ENCODE data around the gene PNLIPRP1.

The PNLIPRP1 gene

DNA sequence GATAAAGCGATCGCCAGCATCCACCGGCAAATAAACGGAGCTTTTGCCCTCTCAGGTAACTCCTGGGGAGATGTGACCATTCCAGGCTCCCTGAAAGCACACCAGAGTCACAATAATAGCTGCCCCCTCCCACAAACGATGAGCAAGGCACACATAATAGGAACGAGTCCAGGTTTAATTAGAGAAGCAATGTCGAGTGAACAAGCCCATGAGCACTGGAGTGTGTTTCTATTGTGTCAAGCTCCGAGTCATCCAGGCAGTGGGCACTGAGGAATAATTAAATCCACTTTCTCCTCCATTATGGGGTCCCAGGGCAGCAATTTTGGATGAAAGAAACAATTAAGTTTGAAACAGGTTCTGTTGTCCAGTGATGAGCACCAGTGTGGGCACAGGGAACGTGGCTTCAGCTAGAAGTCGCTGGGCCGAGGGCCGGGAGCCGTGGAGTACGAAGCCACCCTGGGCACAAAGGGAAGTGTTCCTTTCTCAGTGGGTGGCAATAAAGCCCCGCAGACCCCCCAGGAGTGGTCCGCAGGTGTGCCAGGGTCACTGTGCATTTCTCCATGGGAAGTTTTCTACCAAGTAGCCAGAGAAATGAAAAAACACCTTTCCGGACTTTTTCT, 41.9 kb downstream of the PNLIPRP1 start:
- no peak for DNase-seq

DNA sequence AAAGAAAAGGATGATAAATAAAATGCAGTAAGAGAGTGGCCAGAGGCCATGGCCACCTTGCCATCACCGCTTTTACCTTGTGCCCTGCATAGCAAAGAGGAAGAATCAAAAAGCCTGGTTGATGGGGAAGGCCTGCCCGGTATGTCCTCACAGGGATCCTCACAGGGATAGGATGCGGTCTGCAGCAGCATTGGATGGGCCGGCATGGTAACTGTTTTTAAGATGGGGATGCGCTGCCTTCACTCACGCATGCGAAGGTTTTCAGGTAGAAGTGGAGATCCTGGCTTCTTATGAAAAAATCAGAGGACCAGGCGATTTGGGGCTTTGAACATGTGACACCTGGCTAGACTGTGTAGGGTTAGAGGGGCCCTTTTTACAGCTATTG, 42.4 kb downstream of the PNLIPRP1 start:
- no peak for DNase-seq

DNA sequence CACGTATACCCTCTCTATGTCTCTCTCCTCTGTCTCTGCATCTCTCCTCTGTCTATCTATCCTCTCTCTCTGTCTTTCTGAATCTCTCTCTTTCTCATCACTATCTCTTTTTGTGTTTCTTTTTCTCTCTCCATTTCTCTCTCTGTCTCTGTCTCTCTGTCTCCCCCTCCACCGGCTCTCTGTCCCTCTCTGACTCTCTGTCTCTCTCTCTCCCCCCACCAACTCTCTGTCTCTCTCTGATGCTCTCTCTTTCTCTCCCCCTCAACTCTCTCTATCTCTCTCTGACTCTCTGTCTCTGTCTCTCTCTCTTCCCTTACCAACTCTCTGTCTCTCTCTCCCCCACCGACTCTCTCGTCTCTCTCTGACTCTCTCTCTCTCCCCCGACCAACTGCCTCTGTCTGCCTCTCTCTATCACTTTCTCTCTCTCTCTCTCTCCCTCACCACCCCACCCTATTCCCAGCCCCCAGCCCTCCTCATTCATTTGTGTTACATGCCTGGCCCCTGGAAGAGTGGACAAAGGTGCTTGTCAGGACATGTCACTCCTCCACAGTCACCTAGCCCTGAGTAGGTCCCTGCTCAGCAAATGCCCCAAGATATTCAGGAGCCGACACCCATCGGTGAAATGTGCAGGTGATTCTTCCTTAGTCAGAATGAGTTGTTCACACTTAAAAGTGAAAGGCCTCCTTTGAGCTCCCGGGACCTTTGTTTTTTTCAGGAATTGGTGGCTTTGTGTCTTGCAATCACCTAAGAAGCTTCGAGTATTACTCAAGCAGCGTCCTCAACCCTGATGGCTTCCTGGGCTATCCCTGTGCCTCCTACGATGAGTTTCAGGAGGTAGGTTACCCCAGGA, 43.6 kb downstream of the PNLIPRP1 start:
- DNase-seq: no peak

- no peak for DNase-seq
Measured at GRCh38 chr10:116636385-116636784, 45.6 kb downstream of the PNLIPRP1 start.

DNA sequence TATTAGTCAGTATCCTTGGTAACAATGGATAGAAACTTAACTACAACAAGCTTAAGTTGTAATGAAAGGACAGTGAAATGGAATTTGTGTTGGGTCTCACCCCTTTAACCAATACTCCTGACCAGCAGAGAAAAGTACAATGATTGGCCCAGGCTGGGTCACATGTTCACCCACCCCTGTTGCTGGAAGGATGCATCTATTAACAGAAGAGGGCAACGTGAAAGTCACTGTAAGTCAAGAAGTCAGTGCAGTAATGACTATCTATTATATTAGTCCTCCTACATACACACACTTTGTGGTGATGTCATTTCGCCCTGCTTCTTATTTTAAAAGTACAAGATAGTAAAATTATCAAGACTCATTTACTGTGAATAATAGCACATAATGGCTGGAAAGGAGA, 46.2 kb downstream of the PNLIPRP1 start:
- no peak for DNase-seq

- no peak for DNase-seq
Measured at GRCh38 chr10:116637830-116638229, 47.1 kb downstream of the PNLIPRP1 start.

DNA sequence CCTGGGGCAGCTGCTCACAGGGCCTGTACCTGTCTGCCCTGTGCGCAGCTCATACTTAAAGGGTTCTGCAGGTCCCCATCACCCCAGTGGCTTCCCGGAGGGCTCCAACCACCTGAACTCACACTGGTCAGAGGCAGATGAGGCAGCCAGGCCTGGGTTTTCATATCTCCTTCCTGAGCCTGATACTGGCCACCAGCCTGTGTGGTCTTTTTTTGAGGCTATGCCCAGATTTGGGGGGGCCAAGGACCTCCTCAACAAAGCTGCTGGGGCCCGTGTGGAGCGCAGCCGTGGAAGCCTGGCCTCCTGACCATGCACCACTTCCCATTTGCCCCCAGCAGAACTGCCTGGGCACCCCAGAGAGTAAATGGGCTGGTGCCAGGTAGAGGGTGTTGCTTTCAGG, 55.7 kb downstream of the PNLIPRP1 start:
- DNase-seq: no peak

DNA sequence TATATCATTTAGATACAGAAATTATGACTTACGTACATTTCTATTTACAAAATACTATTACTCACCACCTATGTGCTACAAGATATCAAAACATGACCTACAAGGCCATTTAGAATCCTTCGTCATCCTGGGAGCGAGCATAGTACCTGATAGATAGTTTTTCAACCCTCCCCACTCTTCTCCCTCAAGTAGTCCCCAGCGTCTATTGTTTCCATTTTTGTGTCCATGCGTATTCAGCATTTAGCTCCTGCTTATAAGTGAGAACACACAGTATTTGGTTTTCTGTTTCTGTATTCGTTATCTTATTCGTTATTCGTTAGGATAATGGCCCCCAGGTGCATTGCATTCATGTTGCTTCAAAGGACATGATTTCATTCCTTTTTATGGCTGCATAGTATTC, 58.1 kb downstream of the PNLIPRP1 start:
- no peak for DNase-seq

DNA sequence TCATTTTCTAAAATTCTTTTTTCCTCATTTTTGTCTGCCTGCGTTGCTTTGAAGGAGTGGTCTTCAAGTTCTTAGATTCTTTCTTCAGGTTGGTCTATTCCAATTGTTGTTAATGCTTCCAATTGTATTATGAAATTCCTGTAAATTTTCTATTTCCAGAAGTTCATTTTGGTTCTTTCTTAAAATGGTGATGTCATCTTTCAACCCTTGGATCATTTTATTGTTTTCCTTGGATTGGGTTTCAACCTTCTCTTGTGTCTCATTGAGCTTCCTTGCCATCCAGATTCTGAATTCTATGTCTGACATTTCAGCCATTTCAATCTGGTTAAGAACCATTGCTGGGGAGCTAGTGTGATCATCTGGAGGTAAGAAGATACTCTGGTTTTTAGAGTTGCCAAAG, 63.1 kb downstream of the PNLIPRP1 start:
- no peak for DNase-seq

GRCh38 chr10:116654816-116655215, 64.1 kb downstream of the PNLIPRP1 start:
- no peak for DNase-seq

- DNase-seq: no peak
Measured at GRCh38 chr10:116655568-116655967, 64.8 kb downstream of the PNLIPRP1 start.

DNA sequence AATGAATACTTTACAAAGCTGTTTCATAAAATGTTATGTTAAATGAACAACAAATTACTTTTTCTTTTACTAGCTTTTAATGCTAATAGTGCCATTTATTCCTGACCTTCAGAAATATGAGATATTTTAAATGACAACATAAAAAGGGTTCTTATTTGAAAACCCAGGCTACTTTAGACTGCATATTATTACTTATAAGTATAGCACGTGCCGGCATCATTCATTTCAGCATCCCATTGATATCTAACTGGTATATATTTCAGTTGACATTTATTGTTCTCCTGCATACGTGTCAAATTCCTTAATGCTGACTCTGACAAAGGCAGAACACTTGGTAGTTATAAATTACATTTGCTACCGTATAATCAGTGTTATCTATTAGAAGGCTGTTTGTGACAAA, 65.3 kb downstream of the PNLIPRP1 start:
- no peak for DNase-seq

DNA sequence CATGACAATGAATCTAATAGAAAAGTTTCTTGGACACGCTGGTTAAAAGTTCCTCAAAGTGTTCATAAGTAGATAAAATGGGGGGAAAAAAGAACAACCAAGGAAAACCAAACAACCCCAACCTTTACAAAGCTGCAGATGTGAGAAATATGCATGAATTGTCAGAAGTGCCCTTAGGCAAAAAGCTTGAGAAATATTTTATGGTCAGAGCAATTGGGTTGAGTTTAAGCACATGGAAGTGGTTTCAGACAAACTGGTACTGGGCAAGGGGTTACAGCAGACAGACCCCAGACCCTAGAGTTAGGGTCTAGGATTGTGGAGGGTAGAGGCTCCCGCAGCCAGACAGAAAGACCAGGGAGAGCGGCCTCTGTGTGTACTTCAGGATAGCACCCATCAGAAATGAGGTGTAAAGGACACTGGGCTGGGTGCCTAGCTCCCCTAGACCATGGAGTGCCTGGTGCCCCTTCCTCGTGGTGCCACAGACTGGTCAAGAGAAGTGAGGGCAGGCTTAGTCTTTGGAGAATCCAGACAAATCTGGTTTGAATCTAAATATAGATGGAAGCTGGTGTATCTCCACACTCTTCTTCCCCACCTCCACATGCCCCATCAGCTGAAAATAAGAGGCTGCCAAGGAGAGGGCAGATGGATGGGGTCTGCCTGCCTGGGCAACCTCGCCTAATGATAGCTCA, 67.2 kb downstream of the PNLIPRP1 start:
- no peak for DNase-seq
